Measurements from ENCODE around the gene LPP. TPM values are rescaled to one million over a fixed set of nuclear protein-coding genes. Genes with fewer than 3 reads are reported as not detected.

Gene LPP
- total RNA-seq, 6 experiments from 2014 or later, result 84.1 to 121 (median 102) TPM

DNA sequence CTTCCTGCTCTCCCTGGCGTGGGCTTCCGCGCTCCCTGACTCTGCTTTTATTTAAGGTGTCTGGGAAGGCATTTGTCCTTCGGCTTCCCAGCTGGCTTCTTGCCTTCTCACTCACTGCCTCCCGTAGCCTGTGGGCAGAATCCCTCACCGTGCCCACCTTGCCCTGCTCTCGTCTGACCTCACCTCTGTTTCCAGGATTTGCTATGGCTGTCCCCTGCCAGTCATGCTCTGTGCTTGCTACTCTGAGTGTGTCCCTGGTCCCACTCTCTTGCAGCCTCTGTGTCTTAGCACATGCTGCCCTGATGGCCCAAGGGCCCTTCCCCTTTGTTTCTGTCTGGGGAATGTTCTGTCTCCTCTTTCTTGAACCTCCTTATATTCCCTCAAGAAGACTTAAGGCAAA is 26.2 kb downstream of the LPP start:
- no peak for TF ChIP-seq CTCF (IDR thresholded peaks at IDR 0.05)
- H3K27me3 Mint-ChIP-seq (ENCODE audit: insufficient read depth), result peaks cover 7% of the 10 kb centered on the region
- no peak overlapping the region; the same call in 1 of the 2 replicates for H3K4me3 Mint-ChIP-seq
- H3K4me1 Mint-ChIP-seq (ENCODE audit: low read depth), result peaks cover 62% of the 10 kb centered on the region
- DNase-seq, result no peak
- no peaks in the 10 kb centered on the region for H3K9me3 Mint-ChIP-seq
- peaks cover 25% of the 10 kb centered on the region for H3K36me3 Mint-ChIP-seq (ENCODE audit: low read depth)
- peak overlapping the region; percentile 93 for H3K27ac Mint-ChIP-seq

DNA sequence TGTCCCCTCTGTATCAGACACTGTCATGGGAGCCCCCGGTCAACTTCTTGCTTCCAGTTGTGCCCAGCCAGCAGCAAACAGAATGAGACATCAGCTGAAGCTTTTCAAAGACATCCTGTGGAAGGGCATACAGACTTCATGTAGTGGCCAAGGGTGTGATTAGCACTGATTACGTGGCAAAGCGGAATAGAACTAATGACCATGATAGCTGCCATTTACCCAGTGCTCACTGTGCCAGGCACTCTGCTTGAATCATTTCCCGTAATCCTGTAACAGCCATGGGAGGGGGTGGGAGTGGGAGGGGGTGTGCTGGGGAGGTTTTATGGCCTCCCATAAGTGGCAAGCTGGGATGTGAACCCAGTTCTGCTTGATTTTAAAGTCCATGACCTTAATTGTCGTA is 29.5 kb downstream of the LPP start:
- H3K36me3 Mint-ChIP-seq (ENCODE audit: low read depth), result peaks cover 8% of the 10 kb centered on the region
- peaks cover 61% of the 10 kb centered on the region for H3K4me1 Mint-ChIP-seq (ENCODE audit: low read depth)
- H3K4me3 Mint-ChIP-seq, result no peak overlapping the region
- no peak for DNase-seq
- no peak for TF ChIP-seq CTCF (IDR thresholded peaks at IDR 0.05)
- H3K9me3 Mint-ChIP-seq, result no peaks in the 10 kb centered on the region
- H3K27me3 Mint-ChIP-seq (ENCODE audit: insufficient read depth), result peaks cover 5% of the 10 kb centered on the region
- H3K27ac Mint-ChIP-seq, result no peak overlapping the region

DNA sequence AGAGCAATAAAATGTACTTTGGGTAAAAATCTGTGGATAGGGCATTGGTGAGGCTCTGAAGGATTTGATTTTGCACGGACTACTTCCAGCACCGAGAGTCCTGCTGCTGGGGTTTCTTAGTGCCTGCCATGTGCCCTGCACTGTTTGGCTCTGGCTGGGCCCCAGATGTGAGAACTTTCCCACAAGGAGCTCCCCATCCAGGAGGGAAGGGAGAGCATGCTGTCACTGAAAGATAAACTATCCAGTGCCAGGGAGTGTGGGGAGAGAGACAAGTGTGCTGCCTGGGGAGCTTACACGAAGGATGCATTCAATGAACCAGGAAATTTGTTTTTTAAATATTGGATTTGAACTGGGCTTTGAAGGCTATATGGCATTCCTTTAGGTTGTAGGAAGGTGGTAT is 30.2 kb downstream of the LPP start:
- Mint-ChIP-seq H3K9me3 (no peaks in the 10 kb centered on the region), H3K27me3 (ENCODE audit: insufficient read depth) (peaks cover 5% of the 10 kb centered on the region), H3K27ac (no peak overlapping the region), H3K4me3 (no peak overlapping the region), H3K36me3 (ENCODE audit: low read depth) (peaks cover 10% of the 10 kb centered on the region), H3K4me1 (ENCODE audit: low read depth) (peaks cover 57% of the 10 kb centered on the region)
- no peak for TF ChIP-seq CTCF (IDR thresholded peaks at IDR 0.05)
- DNase-seq, result no peak

DNA sequence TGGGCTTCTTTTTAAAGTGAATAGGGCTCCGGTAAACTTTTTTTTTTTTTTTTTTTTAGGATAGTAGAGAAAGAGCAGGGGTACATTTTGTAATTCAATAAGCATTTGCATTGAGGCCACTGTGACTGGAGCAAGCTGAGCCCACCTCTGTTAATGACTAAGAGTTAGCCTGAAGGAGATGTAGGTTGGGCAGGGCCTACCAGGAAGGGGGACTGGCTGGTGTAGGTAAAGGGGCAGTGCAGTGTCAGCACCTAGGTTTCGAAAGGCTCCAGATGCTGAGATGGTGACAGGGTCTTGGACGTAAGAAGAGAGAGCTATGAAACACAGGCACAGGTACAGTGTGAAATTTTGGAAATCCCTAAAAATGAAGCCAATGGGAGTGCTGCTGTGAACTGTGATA is 30.7 kb downstream of the LPP start:
- no peak for TF ChIP-seq CTCF (IDR thresholded peaks at IDR 0.05)
- DNase-seq, result no peak
- peaks cover 52% of the 10 kb centered on the region for H3K4me1 Mint-ChIP-seq (ENCODE audit: low read depth)
- H3K4me3 Mint-ChIP-seq, result no peak overlapping the region
- H3K36me3 Mint-ChIP-seq (ENCODE audit: low read depth), result peaks cover 10% of the 10 kb centered on the region
- H3K27me3 Mint-ChIP-seq (ENCODE audit: insufficient read depth), result peaks cover 7% of the 10 kb centered on the region
- peak overlapping the region; percentile 18; the same call in 1 of the 2 replicates for H3K27ac Mint-ChIP-seq
- H3K9me3 Mint-ChIP-seq, result no peaks in the 10 kb centered on the region

DNA sequence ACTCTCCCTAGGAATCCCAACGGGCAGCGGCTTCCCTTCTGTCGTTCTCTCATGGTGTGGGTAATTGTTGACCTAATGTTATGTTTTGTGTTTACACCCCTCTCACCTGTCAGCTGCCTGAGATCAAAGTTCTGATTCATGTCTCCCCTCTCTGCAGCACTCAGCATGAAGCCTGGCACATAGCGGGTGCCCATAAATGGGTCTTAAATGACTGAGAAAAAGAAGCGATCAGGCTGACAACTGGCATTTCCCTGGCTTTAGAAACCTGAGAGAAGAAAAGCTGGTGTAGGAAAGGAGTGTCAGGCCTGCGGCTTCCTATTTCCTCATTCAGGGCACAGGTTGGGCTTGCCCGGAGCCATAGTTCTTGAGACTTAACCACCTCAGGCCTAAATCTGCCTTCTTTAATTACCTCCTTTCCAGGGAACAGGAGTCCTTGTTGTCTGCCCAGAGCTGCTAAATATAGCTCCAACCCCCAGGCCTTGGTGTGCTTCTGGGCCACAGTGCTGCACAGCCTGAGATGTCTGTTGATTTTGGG is 31.8 kb downstream of the LPP start:
- peaks cover 43% of the 10 kb centered on the region for H3K4me1 Mint-ChIP-seq (ENCODE audit: low read depth)
- no peaks in the 10 kb centered on the region for H3K9me3 Mint-ChIP-seq
- no peak overlapping the region for H3K4me3 Mint-ChIP-seq
- H3K27me3 Mint-ChIP-seq (ENCODE audit: insufficient read depth), result peaks cover 5% of the 10 kb centered on the region
- TF ChIP-seq CTCF (IDR thresholded peaks at IDR 0.05), result no peak
- peaks cover 10% of the 10 kb centered on the region for H3K36me3 Mint-ChIP-seq (ENCODE audit: low read depth)
- peak; percentile 44 for DNase-seq
- peak overlapping the region; percentile 43 for H3K27ac Mint-ChIP-seq

GRCh38 chr3:188187053-188187452 is 33.1 kb downstream of the LPP start:
- peak overlapping the region; percentile 24; the same call in 1 of the 2 replicates for H3K27ac Mint-ChIP-seq

More at GRCh38 chr3:188187053-188187452, 33.1 kb downstream of the LPP start:
- no peak for TF ChIP-seq CTCF (IDR thresholded peaks at IDR 0.05)
- Mint-ChIP-seq H3K9me3 (no peaks in the 10 kb centered on the region), H3K36me3 (ENCODE audit: low read depth) (peaks cover 12% of the 10 kb centered on the region), H3K4me3 (no peak overlapping the region), H3K27me3 (ENCODE audit: insufficient read depth) (peaks cover 5% of the 10 kb centered on the region), H3K4me1 (ENCODE audit: low read depth) (peaks cover 43% of the 10 kb centered on the region)
- no peak for DNase-seq

All from HFFc6 (cell line).